Psoas muscle (tissue), 8 donors: Measurements from ENCODE around the gene KLK6. TPM values are rescaled to one million over a fixed set of nuclear protein-coding genes. Genes with fewer than 3 reads are reported as not detected.

ENCODE experiments used
- ATAC-seq, 4 donors: fragments of 200-7000 bp; cut with Tn5 transposase; one replicate each; pipeline ENCODE4 v1.9.1; 2020; ENCODE audit warnings: moderate library complexity in 3 of 4, mild to moderate bottlenecking in 2 of 4
- DNase-seq, 2 donors: peaks; one replicate each; pipeline ENCODE4 v3.0.0-alpha.2; 2020
- H3K27ac ChIP-seq: fragments of 200-600 bp; one replicate; pipeline ENCODE4 v1.8.0; 2022
- H3K27me3 ChIP-seq, 3 donors: fragments of 200-600 bp in 1 of 3; one replicate each; pipeline versions ENCODE4 v1.6.1 to v1.8.0; 2013 to 2022; ENCODE audit warnings: low read length in 2 of 3, mild to moderate bottlenecking in 2 of 3, moderate library complexity in 1 of 3; ENCODE audit not compliant: insufficient read depth in 3 of 3
- H3K36me3 ChIP-seq, 2 donors: fragments of 200-600 bp in 1 of 2; one replicate each; pipeline versions ENCODE4 v1.6.1 to v1.8.0; 2013 to 2022; ENCODE audit warnings: low read depth in 1 of 2, mild to moderate bottlenecking in 1 of 2, moderate library complexity in 1 of 2; ENCODE audit not compliant: insufficient read depth in 1 of 2
- H3K4me1 ChIP-seq: fragments of 200-600 bp; one replicate; pipeline ENCODE4 v1.8.0; 2022
- H3K4me3 ChIP-seq: fragments of 200-600 bp; one replicate; pipeline ENCODE4 v1.8.0; 2022; ENCODE audit warnings: mild to moderate bottlenecking
- H3K9me3 ChIP-seq: fragments of 200-600 bp; one replicate; pipeline ENCODE4 v1.8.0; 2022
- WGBS, 3 donors: extraction: QIAGEN DNeasy Blood & Tissue Kit; methylation state at CpG; one replicate each; pipeline versions ENCODE4 v1.1.6 to v1.1.7; 2013; 5-methylcytosine and 5-hydroxymethylcytosine counted together
- intact Hi-C, 2 donors: fragments of 100-400 bp; cut with DNase I; formaldehyde crosslinking; loops; one replicate each; pipeline versions ENCODE4 v1.11.0 to v1.14.2; 2022
- polyA plus RNA-seq, 3 donors: library from polyadenylated mRNA; stranded (reverse); fragments of 200-250 nt; gene quantifications; one replicate each; pipeline ENCODE4 v1.2.3, GENCODE V29; 2013
- total RNA-seq, 4 donors: library from RNA; stranded (reverse); fragmentation: NEBNext Ultra II Directional in 2 of 4; extraction: Animal tissue kit (Norgen Biotek cat#: 25700) in 2 of 4; gene quantifications; one replicate each; pipeline versions ENCODE4 v1.2.1 to v1.2.4, GENCODE V29; 2021 to 2023
- TF ChIP-seq, protein P1 (sequence below): fragments of 200-600 bp; IDR thresholded peaks from one replicate; pipeline ENCODE4 v1.8.0; 2022; ENCODE audit warnings: antibody characterized with exemption
- donor health status: healthy with polysubstance abuse.
- donor health status: DM: no; HTN: no; CAD: no; lungs with moderate emphysema.
- donor health status: Bipolar disorder and iron deficiency.
- donor health status: healthy.
- donor health status: DM: yes; HTN: yes; CAD: no.
- donor health status: DM: no; HTN: no; CAD: no.
- donor health status: DM: no; HTN: no; CAD: no.
- donor health status: DM: yes; HTN: yes; CAD: no.

Gene KLK6
- total and polyA plus RNA-seq, 7 donors, result 0.04 TPM; not detected in 6

GRCh38 chr19:50947123-50947522, 22.3 kb downstream of the KLK6 start:
- Histone ChIP-seq H3K9me3 (no peaks in the 10 kb centered on the region), H3K4me1 (no peaks in the 10 kb centered on the region), H3K27ac (no peak overlapping the region), H3K36me3 (no peaks in the 10 kb centered on the region), H3K4me3 (no peak overlapping the region), H3K27me3 (peaks cover 0 to 3% (median 0%) of the 10 kb centered on the region in 3 donors)
- ATAC-seq (no peak), DNase-seq (no peak)
- TF ChIP-seq, protein P1, sequence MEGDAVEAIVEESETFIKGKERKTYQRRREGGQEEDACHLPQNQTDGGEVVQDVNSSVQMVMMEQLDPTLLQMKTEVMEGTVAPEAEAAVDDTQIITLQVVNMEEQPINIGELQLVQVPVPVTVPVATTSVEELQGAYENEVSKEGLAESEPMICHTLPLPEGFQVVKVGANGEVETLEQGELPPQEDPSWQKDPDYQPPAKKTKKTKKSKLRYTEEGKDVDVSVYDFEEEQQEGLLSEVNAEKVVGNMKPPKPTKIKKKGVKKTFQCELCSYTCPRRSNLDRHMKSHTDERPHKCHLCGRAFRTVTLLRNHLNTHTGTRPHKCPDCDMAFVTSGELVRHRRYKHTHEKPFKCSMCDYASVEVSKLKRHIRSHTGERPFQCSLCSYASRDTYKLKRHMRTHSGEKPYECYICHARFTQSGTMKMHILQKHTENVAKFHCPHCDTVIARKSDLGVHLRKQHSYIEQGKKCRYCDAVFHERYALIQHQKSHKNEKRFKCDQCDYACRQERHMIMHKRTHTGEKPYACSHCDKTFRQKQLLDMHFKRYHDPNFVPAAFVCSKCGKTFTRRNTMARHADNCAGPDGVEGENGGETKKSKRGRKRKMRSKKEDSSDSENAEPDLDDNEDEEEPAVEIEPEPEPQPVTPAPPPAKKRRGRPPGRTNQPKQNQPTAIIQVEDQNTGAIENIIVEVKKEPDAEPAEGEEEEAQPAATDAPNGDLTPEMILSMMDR, result no peak
- 69 to 78% (median 77%) methylated on average over 4 of the region's 4 CpGs for WGBS, 3 donors
- intact Hi-C loops, result no loop called here

- no peak for ATAC-seq
- WGBS, 3 donors, result 59 to 64% (median 59%) methylated on average over 4 of the region's 4 CpGs
- TF ChIP-seq, protein P1, result no peak
Measured at GRCh38 chr19:50944795-50945194, 24.6 kb downstream of the KLK6 start.

GRCh38 chr19:50943074-50943828, 26.1 kb downstream of the KLK6 start:
- WGBS, 3 donors, result 75 to 85% (median 79%) methylated on average over 10 of the region's 10 CpGs
- Histone ChIP-seq H3K27ac (no peak overlapping the region), H3K4me1 (no peaks in the 10 kb centered on the region), H3K4me3 (no peak overlapping the region), H3K27me3 (no peaks in the 10 kb centered on the region), H3K36me3 (no peaks in the 10 kb centered on the region), H3K9me3 (no peaks in the 10 kb centered on the region)
- ATAC-seq, result no peak
- no peak for DNase-seq
- intact Hi-C loops, result no loop called here
- TF ChIP-seq, protein P1, result no peak

More at GRCh38 chr19:50944795-50945194, 24.6 kb downstream of the KLK6 start:
- Histone ChIP-seq H3K9me3 (no peaks in the 10 kb centered on the region), H3K36me3 (no peaks in the 10 kb centered on the region), H3K4me3 (no peak overlapping the region), H3K27ac (no peak overlapping the region), H3K27me3 (no peaks in the 10 kb centered on the region), H3K4me1 (no peaks in the 10 kb centered on the region)
- DNase-seq, result no peak
- intact Hi-C loops, result no loop called here

- H3K36me3 ChIP-seq, result no peaks in the 10 kb centered on the region
- no peak overlapping the region for H3K4me3 ChIP-seq
- no peak for ATAC-seq
- H3K27me3 ChIP-seq, result no peaks in the 10 kb centered on the region
- TF ChIP-seq, protein P1, result no peak
- WGBS, 3 donors, result 60 to 71% (median 64%) methylated on average over 2 of the region's 2 CpGs
- no peaks in the 10 kb centered on the region for H3K4me1 ChIP-seq
- no peaks in the 10 kb centered on the region for H3K9me3 ChIP-seq
- intact Hi-C loops, result no loop called here
- no peak overlapping the region for H3K27ac ChIP-seq
- DNase-seq, result no peak
Measured at GRCh38 chr19:50939596-50939995, 29.8 kb downstream of the KLK6 start.

- TF ChIP-seq, protein P1, result no peak
- ATAC-seq (no peak), DNase-seq (no peak)
- WGBS, 3 donors, result 74 to 75% (median 74%) methylated on average over 8 of the region's 8 CpGs
- Histone ChIP-seq H3K4me1 (no peaks in the 10 kb centered on the region), H3K4me3 (no peak overlapping the region), H3K9me3 (no peaks in the 10 kb centered on the region), H3K36me3 (no peaks in the 10 kb centered on the region), H3K27ac (no peak overlapping the region), H3K27me3 (peaks cover 0 to 18% (median 2%) of the 10 kb centered on the region in 3 donors)
- intact Hi-C loops, result no loop called here
Measured at GRCh38 chr19:50933640-50934039, 35.8 kb downstream of the KLK6 start.
